ENCODE measurements around the gene LOXL4.

DNA sequence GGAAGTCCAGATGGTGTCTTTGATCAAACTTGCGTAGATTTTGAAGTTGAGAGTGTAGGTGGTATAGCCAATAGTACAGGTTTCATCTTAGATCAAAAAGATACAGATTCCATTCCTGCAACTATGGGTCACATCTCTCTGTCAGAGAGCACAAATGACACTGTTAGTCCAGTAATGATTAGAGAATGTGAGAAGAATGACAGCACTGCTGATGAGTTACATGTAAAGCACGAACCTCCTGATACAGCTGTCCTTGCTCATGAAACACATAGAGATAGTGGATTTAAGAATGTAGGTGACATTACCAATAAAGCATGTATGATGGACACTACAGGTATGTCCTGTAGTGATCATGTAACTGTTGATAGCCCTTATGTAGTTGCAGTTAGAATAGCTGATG, 59.1 kb downstream of the LOXL4 start:
- TF ChIP-seq POLR2A (IDR thresholded peaks at IDR 0.05; ENCODE audit: extremely low read depth, insufficient read length): no peak
- TF ChIP-seq CTCF (IDR thresholded peaks at IDR 0.05; ENCODE audit: low read depth, low read length): no peak
- TF ChIP-seq, protein P1, sequence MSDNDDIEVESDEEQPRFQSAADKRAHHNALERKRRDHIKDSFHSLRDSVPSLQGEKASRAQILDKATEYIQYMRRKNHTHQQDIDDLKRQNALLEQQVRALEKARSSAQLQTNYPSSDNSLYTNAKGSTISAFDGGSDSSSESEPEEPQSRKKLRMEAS (IDR thresholded peaks at IDR 0.05; ENCODE audit: low read depth, low read length): no peak
- no peak for TF ChIP-seq MYC (IDR thresholded peaks at IDR 0.05; ENCODE audit: low read depth, low read length)

All from NB4 (cell line).